NOMO-1 treated with DMSO at 0.1 percent for 48 hours (cell line): ENCODE measurements around the gene SEC22C.

Experiments used
- DNase-seq: peaks from one replicate; lab custom pipeline; 2025; ENCODE audit not compliant: unreplicated experiment; lab: John Stamatoyannopoulos, UW

Gene SEC22C

DNA sequence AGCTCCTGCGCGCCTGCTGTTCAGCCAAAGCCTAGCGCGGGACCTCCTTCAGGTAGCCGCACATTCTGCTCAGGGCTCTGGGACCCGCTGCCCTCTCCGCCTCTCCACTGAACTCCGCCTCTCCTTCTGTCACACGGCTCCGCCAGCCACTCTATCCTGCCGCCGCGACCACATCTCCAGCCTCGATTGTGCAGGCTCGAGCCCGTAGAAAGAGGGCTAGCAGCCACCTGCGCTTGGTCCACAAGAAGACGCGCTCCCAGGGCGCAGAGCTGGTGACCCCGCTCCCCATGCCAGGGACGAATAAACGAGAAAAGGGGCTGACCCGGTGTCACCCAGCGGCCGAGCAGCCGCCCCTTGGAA lies 80.5 kb downstream of the SEC22C start:
- DNase-seq = no peak

DNA sequence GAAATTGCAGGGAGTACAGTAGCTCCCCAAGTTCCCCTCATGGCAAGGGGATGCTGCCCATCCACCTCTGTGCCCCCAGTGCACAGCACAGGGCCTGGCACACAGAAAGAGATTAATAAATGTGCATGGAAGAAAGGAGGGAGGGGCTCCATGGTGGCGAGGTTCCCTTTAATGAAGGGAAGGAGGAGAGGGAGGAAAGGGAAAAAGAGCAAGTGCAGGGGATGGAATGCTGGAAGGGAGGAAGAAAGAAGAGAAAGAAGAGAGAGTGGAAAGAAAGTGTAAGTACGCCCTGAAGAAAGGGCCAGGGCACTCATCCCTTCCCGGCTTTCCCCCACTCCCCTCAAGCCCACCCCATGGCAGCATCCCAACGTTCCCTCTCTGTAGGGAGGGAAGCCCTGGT lies 80.9 kb downstream of the SEC22C start:
- DNase-seq = no peak

DNA sequence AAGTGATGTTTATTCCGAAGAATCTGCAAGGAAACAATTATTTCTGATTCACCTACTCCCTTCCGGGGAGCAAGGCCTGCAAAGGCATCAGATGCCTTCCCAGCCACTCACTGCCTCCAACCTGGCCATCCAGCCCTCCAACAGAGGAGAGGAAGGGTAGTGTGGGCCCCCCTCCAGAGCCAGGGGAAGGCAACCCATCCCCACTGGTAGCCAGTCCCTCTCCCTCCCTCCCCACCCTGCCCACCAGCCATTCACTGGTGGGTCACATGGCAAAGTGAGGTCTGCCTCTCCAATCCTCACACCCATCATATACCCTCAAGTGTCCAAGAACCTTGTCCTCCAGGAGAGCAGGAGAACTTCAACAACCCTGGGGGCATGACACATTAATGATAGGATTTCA lies 81.7 kb downstream of the SEC22C start:
- DNase-seq = no peak

DNA sequence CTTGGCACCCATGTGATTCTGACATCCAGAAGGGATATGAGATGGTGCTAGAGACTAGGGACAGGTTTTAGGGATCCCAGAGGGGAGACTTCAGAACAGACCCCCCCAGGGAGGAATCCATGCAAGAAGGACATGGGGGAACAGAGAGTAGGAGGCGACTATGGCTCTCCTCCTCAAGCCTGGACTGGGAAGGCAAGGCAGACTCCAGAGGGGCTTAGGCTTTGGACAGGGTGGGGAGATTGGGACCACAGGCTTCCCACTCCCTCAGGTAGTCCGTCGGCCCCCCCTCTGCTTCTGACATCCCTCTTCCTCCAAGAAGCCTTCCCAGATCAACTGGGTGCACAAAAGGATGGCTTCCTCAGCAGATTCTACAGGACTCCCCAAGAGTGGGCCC lies 82.3 kb downstream of the SEC22C start:
- DNase-seq = no peak

DNA sequence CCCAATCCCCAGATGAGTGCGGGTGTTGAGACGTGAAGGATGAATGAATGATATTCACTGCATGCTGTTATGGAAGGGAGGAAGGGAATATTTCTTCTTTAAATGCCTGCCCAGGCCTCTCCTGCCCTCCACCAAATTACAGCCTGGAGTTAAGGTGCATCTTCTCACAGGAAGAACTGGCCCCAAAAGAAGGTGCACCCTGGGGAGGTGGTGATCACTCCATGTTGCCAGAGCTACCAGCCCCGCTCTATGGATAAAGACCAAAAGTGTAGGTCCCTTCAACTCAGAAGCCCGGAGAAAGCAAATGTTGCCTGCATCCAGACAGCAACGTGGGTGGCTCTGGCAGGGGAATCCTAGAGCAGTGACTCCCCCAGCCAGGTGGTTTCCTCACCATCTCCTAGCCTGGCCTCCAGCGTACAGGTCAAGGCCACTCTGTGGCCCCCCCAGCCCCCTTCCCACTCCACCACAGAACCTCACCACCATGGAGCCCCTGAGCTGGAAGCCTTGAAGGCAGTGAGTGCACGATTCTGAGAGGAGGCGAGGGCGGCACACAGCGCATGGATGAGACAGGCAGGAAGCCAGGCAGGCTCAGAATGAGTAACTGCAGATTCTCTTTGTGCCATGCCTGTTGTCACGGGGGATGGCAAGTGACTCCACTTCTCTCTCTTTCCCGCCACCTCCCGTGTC lies 82.8 kb downstream of the SEC22C start:
- DNase-seq = no peak

DNA sequence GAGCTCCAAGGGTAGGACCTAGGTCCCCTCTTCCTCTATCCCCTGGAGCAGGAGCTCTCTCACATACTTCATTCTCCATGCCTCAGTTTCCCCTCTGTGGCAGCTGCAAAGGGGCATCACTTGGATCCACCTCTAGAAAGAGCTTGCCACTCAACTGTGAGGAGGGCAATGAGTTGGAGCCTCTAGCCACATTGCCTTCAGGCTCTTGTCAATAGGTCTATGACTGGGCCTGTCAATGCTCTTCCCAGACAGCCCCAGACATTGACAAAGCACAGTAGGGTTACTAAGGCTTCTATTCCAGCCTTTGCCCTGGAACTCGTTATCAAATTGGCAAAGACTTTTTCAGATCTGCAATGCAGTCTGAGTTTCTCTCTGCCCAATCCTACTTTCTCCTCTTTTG lies 83.7 kb downstream of the SEC22C start:
- no peak for DNase-seq
